Measurements from ENCODE around the gene ZDHHC14. TPM values are rescaled to one million over a fixed set of nuclear protein-coding genes. Genes with fewer than 3 reads are reported as not detected.

Gene ZDHHC14
- total RNA-seq, 4 donors from 2014 or later = 11.4 to 20.8 (median 15.6) TPM

- DNase-seq (ENCODE audit: low spot score in 2 of 2) = no peak
- WGBS, 2 donors = 55 to 60% methylated on average over 25 of the region's 25 CpGs
- TF ChIP-seq EP300 (IDR thresholded peaks at IDR 0.05) (no peak), POLR2A (IDR thresholded peaks at IDR 0.05) (no peak), CTCF (IDR thresholded peaks at IDR 0.05) (no peak)
Measured at GRCh38 chr6:157649311-157650260, 268.6 kb downstream of the ZDHHC14 start.

GRCh38 chr6:157650261-157650640, 269.3 kb downstream of the ZDHHC14 start:
- H3K27me3 ChIP-seq = no peaks in the 10 kb centered on the region
- H3K27ac ChIP-seq = no peak overlapping the region
- H3K4me1 ChIP-seq = peaks cover 0 to 12% (median 0%) of the 10 kb centered on the region in 4 donors
- peaks cover 0 to 35% (median 3%) of the 10 kb centered on the region in 3 donors for H3K36me3 ChIP-seq
- no peaks in the 10 kb centered on the region for H3K9me3 ChIP-seq
- no peak for DNase-seq (ENCODE audit: low spot score in 2 of 2)
- WGBS, 2 donors = 30 to 52% methylated on average over 12 of the region's 12 CpGs
- H3K4me3 ChIP-seq = no peak overlapping the region
- no peak for TF ChIP-seq POLR2A (IDR thresholded peaks at IDR 0.05)
- TF ChIP-seq CTCF (IDR thresholded peaks at IDR 0.05) = no peak
- TF ChIP-seq EP300 (IDR thresholded peaks at IDR 0.05) = no peak

More at GRCh38 chr6:157649311-157650260, 268.6 kb downstream of the ZDHHC14 start:
- peaks cover 0 to 12% (median 0%) of the 10 kb centered on the region in 4 donors for H3K4me1 ChIP-seq
- no peak overlapping the region for H3K27ac ChIP-seq
- no peak overlapping the region for H3K4me3 ChIP-seq
- H3K36me3 ChIP-seq = peaks cover 0 to 29% (median 3%) of the 10 kb centered on the region in 3 donors
- H3K27me3 ChIP-seq = no peaks in the 10 kb centered on the region
- H3K9me3 ChIP-seq = no peaks in the 10 kb centered on the region

- Histone ChIP-seq H3K27me3 (no peaks in the 10 kb centered on the region), H3K4me1 (peaks cover 0 to 12% (median 0%) of the 10 kb centered on the region in 4 donors), H3K27ac (no peak overlapping the region), H3K9me3 (no peaks in the 10 kb centered on the region), H3K4me3 (no peak overlapping the region), H3K36me3 (peaks cover 0 to 39% (median 3%) of the 10 kb centered on the region in 3 donors)
- TF ChIP-seq EP300 (IDR thresholded peaks at IDR 0.05) (no peak), CTCF (IDR thresholded peaks at IDR 0.05) (no peak), POLR2A (IDR thresholded peaks at IDR 0.05) (no peak)
- 94 to 95% methylated on average over 7 of the region's 7 CpGs for WGBS, 2 donors
- DNase-seq (ENCODE audit: low spot score in 2 of 2) = no peak
Measured at GRCh38 chr6:157650801-157651200, 269.8 kb downstream of the ZDHHC14 start.

DNA sequence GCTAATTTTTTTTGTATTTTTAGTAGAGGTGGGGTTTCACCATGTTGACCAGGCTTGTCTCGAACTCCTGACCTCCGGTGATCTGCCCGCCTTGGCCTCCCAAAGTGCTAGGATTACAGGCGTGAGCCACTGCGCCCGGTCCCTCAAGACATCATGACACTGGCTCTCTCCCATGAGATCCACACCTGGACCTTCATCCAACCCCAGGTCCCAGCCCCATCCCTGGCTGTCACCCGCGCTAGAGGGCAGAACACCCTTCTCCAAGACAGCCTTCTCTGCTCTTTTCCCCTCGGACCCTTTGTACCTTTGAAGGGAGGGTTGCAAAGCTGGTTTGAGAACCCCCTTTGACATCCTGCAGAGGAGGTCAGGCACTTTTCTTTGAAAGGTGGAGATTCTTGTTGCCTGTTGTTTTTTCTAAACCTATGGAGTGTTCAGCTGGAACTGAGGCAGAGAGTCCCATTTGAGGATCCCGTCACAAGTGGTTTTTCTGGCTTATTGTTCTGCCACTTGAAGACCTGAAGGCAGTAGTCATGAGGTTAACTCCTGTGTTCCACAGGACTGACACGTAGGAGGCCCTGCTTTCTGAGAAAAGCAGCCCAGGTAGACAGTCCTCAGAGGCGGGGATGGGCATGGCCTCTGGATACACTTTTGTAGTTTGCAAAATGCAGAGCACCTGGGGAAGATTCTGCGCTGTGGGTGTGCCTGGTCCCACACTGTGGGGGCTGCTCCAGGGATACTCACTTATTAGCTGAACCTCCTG, 270.9 kb downstream of the ZDHHC14 start:
- H3K9me3 ChIP-seq = no peaks in the 10 kb centered on the region
- no peaks in the 10 kb centered on the region for H3K27me3 ChIP-seq
- 86 to 87% methylated on average over 12 to 13 of the region's 13 CpGs for WGBS, 2 donors
- TF ChIP-seq POLR2A (IDR thresholded peaks at IDR 0.05) (no peak), EP300 (IDR thresholded peaks at IDR 0.05) (no peak), CTCF (IDR thresholded peaks at IDR 0.05) (no peak)
- peaks cover 0 to 49% (median 3%) of the 10 kb centered on the region in 3 donors for H3K36me3 ChIP-seq
- peaks cover 0 to 12% (median 0%) of the 10 kb centered on the region in 4 donors for H3K4me1 ChIP-seq
- DNase-seq (ENCODE audit: low spot score in 2 of 2) = no peak
- no peak overlapping the region for H3K4me3 ChIP-seq
- H3K27ac ChIP-seq = no peak overlapping the region
